ENCODE measurements around the gene DLGAP4. TPM values are rescaled to one million over a fixed set of nuclear protein-coding genes. Genes with fewer than 3 reads are reported as not detected.

The DLGAP4 gene
- total and polyA plus RNA-seq, 9 of the 15 experiments (the other 6 are each of a cell fraction or from before 2014, with no cell fraction given): 0.31 to 34.1 (median 4.5) TPM

GRCh38 chr20:36472637-36473090, 166.5 kb downstream of the DLGAP4 start:
- ATAC-seq: peak; percentile 96
- Histone ChIP-seq H3K9ac (ENCODE audit: insufficient read depth in 1 of 2, low read depth in 2 of 2, low read length in 2 of 2) (peak overlapping the region; percentile 46 to 85; a peak in 1 of 4 replicates), H3K9me1 (ENCODE audit: control insufficient read depth, insufficient read depth, low read length) (no peaks in the 10 kb centered on the region), H3K4me1 (replicated peaks in 1 of 2; ENCODE audit: control insufficient read depth in 2 of 2, insufficient read depth in 2 of 2, low read length in 2 of 2) (peaks cover 11 to 16% of the 10 kb centered on the region in 2 experiments), H2AFZ (ENCODE audit: low read depth, low read length) (peak overlapping the region; percentile 61; the same call in 1 of the 2 replicates), H3K4me3 (no peak overlapping the region), H3K36me3 (ENCODE audit: control insufficient read depth, insufficient read depth, low read length) (no peaks in the 10 kb centered on the region), H3K27me3 (ENCODE audit: control insufficient read depth in 2 of 2, insufficient read depth in 2 of 2, low read length in 2 of 2) (no peaks in the 10 kb centered on the region), H3K9me3 (replicated peaks; ENCODE audit: control insufficient read depth, insufficient read depth, low read depth, low read length) (no peaks in the 10 kb centered on the region), H3K27ac (ENCODE audit: extremely low read depth, low read depth, low read length) (peak overlapping the region; percentile 67; the same call in 2 of the 3 replicates), H3K79me2 (ENCODE audit: control insufficient read depth, insufficient read depth, low read length) (peaks cover 36% of the 10 kb centered on the region), H3K4me2 (ENCODE audit: insufficient read depth, low read length) (peak overlapping the region; percentile 8; the same call in 1 of the 2 replicates), H4K20me1 (replicated peaks; ENCODE audit: control insufficient read depth, insufficient read depth, low read length) (peaks cover under 1% of the 10 kb centered on the region)
- intact Hi-C loops (cut with micrococcal nuclease): no loop called here
- in situ Hi-C loops (cut with MboI): no loop called here
- DNase-seq (ENCODE audit: extremely low read depth in 1 of 4, low spot score in 3 of 4): peak; percentile 65 to 79 (median 74)
- ChIA-PET POLR2A (interaction anchor here (0.6 to 2.0 kb wide), 5 partner anchors 9 to 116 kb away, joined by 3 to 9 read pairs (median 3); no protein-coding TSS in a partner anchor), CTCF (ENCODE audit: low intra/inter-chr PET ratio) (no interaction called here)
- FAIRE-seq: peak; percentile 54
- no TSS peak for BruUV-seq (replicated peaks)
- TF ChIP-seq DPF2 (IDR thresholded peaks at IDR 0.05): 0 out of 2 replicates have a peak, but pooled peaks have one; percentile 5
- TF ChIP-seq C11orf30 (IDR thresholded peaks at IDR 0.05; ENCODE audit: low read depth): 0 out of 2 replicates have a peak, but pooled peaks have one; percentile 2
- TF ChIP-seq HNRNPH1 (optimal IDR thresholded peaks at IDR 0.05; ENCODE audit: low read depth, low read length): no peak
- WGBS (ENCODE audit: insufficient coverage, low coverage, missing lambda C conversion rate): 21% methylated on average over 6 of the region's 6 CpGs

GRCh38 chr20:36473164-36473563, 167.0 kb downstream of the DLGAP4 start:
- H3K4me1 ChIP-seq (replicated peaks in 1 of 2; ENCODE audit: control insufficient read depth in 2 of 2, insufficient read depth in 2 of 2, low read length in 2 of 2): peaks cover 11 to 16% of the 10 kb centered on the region in 2 experiments
- no peak overlapping the region; the same call in 2 of the 3 replicates for H3K27ac ChIP-seq (ENCODE audit: extremely low read depth, low read depth, low read length)
- H3K4me2 ChIP-seq (ENCODE audit: insufficient read depth, low read length): 0 out of 2 replicates have a peak overlapping the region, but pooled peaks have one; percentile 8
- 0 out of 4 replicates have a peak overlapping the region, but pooled peaks of 1 of the 2 experiments have one; percentile 46 for H3K9ac ChIP-seq (ENCODE audit: insufficient read depth in 1 of 2, low read depth in 2 of 2, low read length in 2 of 2)
- CTCF ChIA-PET (ENCODE audit: low intra/inter-chr PET ratio): no interaction called here
- intact Hi-C loops (cut with micrococcal nuclease): no loop called here
- DNase-seq (ENCODE audit: extremely low read depth in 1 of 4, low spot score in 3 of 4) (no peak), ATAC-seq (no peak), FAIRE-seq (no peak)
- peaks cover 31% of the 10 kb centered on the region for H3K79me2 ChIP-seq (ENCODE audit: control insufficient read depth, insufficient read depth, low read length)
- H3K4me3 ChIP-seq: no peak overlapping the region
- H2AFZ ChIP-seq (ENCODE audit: low read depth, low read length): no peak overlapping the region
- no peaks in the 10 kb centered on the region; the same call in 1 of the 2 replicates for H4K20me1 ChIP-seq (replicated peaks; ENCODE audit: control insufficient read depth, insufficient read depth, low read length)
- POLR2A ChIA-PET: interaction anchor here (0.8 to 2.0 kb wide), 4 partner anchors 9 to 14 kb away, joined by 3 to 9 read pairs (median 4); no protein-coding TSS in a partner anchor
- H3K36me3 ChIP-seq (ENCODE audit: control insufficient read depth, insufficient read depth, low read length): no peaks in the 10 kb centered on the region
- H3K9me1 ChIP-seq (ENCODE audit: control insufficient read depth, insufficient read depth, low read length): no peaks in the 10 kb centered on the region
- TF ChIP-seq HDGF (IDR thresholded peaks at IDR 0.05) (no peak), ZNF778 (CRISPR knock-in tag; IDR thresholded peaks at IDR 0.05) (no peak), COPS2 (conservative IDR thresholded peaks at IDR 0.05) (no peak), HINFP (tag; conservative IDR thresholded peaks at IDR 0.05; ENCODE audit: low read depth) (no peak), SMC3 (conservative IDR thresholded peaks at IDR 0.05; ENCODE audit: insufficient read depth, low read depth, low read length) (no peak), HNRNPLL (IDR thresholded peaks at IDR 0.05; ENCODE audit: low read depth, low read length, poor library complexity, severe bottlenecking) (no peak)
- BruUV-seq (replicated peaks): no TSS peak
- H3K27me3 ChIP-seq (ENCODE audit: control insufficient read depth in 2 of 2, insufficient read depth in 2 of 2, low read length in 2 of 2): no peaks in the 10 kb centered on the region
- in situ Hi-C loops (cut with MboI): no loop called here
- 71% methylated on average over 2 of the region's 2 CpGs for WGBS (ENCODE audit: insufficient coverage, low coverage, missing lambda C conversion rate)
- H3K9me3 ChIP-seq (replicated peaks; ENCODE audit: control insufficient read depth, insufficient read depth, low read depth, low read length): no peaks in the 10 kb centered on the region

Data from K562 (cell line).